Activated naive CD8-positive, alpha-beta T cell (primary cell): ENCODE measurements around the gene TM9SF3.

Source experiments
- H3K27ac Mint-ChIP-seq: one replicate; pipeline ENCODE4 v1.8.0; 2021; ENCODE audit warnings: mixed read lengths
- H3K27me3 Mint-ChIP-seq: one replicate; pipeline ENCODE4 v1.8.0; 2021; ENCODE audit warnings: mixed read lengths
- H3K36me3 Mint-ChIP-seq: one replicate; pipeline ENCODE4 v1.8.0; 2021; ENCODE audit warnings: mixed read lengths
- H3K4me1 Mint-ChIP-seq: one replicate; pipeline ENCODE4 v1.8.0; 2021; ENCODE audit warnings: low read depth, mixed read lengths
- H3K4me3 Mint-ChIP-seq: one replicate; pipeline ENCODE4 v1.8.0; 2021; ENCODE audit warnings: mild to moderate bottlenecking, mixed read lengths
- H3K9me3 Mint-ChIP-seq: one replicate; pipeline ENCODE4 v1.8.0; 2021; ENCODE audit warnings: low read depth, mixed read lengths

The TM9SF3 gene

DNA sequence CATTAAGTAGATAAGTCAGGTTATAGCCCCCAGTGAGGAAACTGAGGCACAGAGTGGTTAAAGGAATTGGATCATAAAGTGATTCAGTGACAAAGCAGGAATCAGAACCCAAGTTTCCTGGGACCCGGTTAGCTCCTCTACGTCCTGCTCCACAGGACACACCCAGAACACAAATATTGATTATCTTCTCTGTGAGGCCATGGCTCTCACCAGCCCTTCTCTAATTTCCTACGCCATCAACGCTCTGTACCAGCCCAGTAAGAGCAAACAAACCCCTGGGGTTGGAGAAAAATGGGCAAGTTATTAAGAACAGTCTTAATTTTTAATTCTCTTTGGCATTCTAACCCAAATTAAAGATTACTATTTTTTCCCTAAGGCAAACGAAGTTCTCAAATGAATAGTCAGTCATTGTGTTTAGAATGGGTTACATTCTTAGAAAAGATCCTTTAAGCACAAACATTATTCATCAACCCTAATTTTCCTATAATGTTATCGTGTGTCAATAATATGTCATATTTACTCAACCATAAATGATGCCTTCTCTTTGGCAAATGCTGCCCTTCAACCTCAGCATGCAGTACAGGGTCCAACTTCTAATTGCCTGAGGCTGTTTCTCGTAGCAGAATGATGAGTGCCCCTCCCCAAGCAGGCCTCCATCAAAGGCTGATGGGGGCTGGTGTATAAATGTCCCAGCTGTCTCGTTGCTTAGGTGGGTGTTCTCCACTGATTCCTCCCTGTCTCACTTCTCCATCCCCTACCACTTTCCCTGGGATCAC lies 25.4 kb upstream of the TM9SF3 start:
- no peaks in the 10 kb centered on the region for H3K9me3 Mint-ChIP-seq
- H3K27me3 Mint-ChIP-seq = no peaks in the 10 kb centered on the region
- H3K36me3 Mint-ChIP-seq = no peaks in the 10 kb centered on the region
- peaks cover 14% of the 10 kb centered on the region for H3K4me1 Mint-ChIP-seq
- H3K4me3 Mint-ChIP-seq = no peak overlapping the region
- H3K27ac Mint-ChIP-seq = no peak overlapping the region

DNA sequence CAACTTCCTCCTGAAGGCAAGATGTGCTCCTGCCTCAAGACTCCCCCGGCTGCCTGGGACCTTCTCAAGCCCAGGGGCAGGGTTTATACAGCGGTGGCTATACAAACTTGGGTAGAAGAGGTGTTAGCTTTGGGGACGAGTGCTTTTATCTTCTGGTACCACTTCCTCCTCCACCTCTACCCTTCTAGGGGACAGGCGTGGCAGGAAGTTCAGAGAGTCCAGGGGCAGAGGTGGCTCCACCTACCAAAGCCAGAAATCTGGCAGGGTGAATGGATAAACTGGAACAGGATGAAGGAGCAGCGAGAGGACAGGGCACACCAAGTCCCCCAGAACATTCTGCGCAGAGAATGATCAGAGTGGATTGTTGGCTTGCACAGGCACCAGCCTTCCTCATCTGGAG lies 24.0 kb upstream of the TM9SF3 start:
- Mint-ChIP-seq H3K9me3 (no peaks in the 10 kb centered on the region), H3K27me3 (no peaks in the 10 kb centered on the region), H3K27ac (no peak overlapping the region), H3K36me3 (no peaks in the 10 kb centered on the region), H3K4me1 (peaks cover 14% of the 10 kb centered on the region), H3K4me3 (no peak overlapping the region)

DNA sequence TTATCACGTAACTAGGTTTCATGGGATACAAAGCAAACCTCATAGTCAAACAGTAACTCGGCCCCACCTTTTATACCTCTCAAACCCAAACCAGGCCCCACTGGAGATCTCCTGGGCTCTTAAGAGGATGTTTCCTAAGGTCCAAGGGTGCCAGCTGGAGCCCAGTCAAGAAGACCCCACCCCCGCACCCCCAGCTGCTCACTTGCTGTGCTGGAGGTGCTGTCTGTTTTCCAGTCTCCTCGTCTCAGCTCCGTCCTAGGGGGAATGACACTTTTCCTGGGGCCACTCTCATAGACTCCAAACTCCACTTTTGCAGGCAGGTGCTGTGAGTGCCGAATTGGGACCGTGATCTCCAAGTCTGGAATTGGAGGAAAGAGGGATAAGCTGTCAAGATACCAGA lies 22.7 kb upstream of the TM9SF3 start:
- Mint-ChIP-seq H3K27me3 (peaks cover 2% of the 10 kb centered on the region), H3K9me3 (no peaks in the 10 kb centered on the region), H3K27ac (no peak overlapping the region), H3K4me3 (no peak overlapping the region), H3K4me1 (peaks cover 14% of the 10 kb centered on the region), H3K36me3 (no peaks in the 10 kb centered on the region)

DNA sequence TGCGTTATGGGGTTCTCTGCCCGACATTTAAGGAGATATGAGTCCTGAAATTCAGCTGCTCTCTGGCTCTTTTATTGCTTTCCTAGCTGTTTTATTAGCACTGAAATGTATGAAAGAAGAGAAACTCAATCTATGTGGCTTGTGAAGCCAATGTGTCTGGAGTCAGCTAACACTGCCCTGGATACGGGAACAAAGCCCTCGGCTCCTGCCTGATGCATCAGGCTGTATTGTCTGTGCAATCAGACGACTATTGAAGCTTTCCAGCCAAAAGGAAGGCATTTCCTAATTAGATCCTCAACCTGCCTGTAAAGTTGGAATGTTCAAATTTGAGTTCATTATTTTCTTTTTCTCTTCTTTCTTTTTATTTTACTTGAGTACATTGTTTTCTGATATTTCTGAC lies 22.0 kb upstream of the TM9SF3 start:
- Mint-ChIP-seq H3K27ac (no peak overlapping the region), H3K27me3 (peaks cover 2% of the 10 kb centered on the region), H3K4me1 (peaks cover 14% of the 10 kb centered on the region), H3K9me3 (no peaks in the 10 kb centered on the region), H3K36me3 (no peaks in the 10 kb centered on the region), H3K4me3 (no peak overlapping the region)

DNA sequence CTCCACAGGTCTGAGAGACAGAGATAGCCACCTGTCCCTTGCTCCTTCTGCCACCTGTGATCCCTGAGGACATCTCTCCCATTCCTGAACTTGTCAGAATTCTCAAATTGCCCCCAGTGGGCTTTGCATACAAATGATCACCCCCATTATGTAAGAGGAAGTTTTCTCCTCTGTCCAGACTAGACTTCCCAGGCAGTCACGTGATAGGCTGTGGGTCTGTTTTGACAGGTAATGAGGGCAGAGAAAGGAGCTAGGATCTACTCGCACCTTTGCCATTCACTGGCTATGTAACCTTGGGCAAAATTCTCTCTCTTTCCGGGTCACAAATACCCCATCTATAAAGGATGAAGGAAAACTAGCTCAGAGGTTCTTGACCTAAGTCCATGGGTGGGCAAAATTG lies 21.4 kb upstream of the TM9SF3 start:
- Mint-ChIP-seq H3K27ac (no peak overlapping the region), H3K4me3 (no peak overlapping the region), H3K4me1 (peaks cover 14% of the 10 kb centered on the region), H3K9me3 (no peaks in the 10 kb centered on the region), H3K27me3 (peaks cover 2% of the 10 kb centered on the region), H3K36me3 (no peaks in the 10 kb centered on the region)

DNA sequence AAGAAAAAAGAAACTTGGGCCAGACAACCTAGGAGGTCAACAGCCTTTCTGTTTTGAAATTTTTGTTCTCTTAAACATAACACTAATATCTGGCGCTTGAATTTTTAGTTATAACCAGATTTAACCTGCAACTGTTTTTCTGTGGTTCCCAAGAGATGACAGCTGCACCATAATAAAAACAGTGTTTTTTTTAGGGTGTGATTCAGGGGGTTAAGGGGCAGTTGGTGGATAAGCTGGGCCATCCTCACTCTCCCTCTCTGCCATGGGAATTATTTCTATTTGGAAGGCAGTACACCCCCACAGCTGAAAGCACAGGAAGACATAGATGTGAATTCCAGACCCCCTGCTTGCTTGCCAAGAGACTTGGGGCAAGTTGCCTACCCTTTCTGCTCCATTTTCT lies 20.1 kb upstream of the TM9SF3 start:
- H3K4me1 Mint-ChIP-seq = peaks cover 14% of the 10 kb centered on the region
- H3K9me3 Mint-ChIP-seq = no peaks in the 10 kb centered on the region
- no peaks in the 10 kb centered on the region for H3K36me3 Mint-ChIP-seq
- no peak overlapping the region for H3K27ac Mint-ChIP-seq
- peaks cover 2% of the 10 kb centered on the region for H3K27me3 Mint-ChIP-seq
- H3K4me3 Mint-ChIP-seq = no peak overlapping the region

DNA sequence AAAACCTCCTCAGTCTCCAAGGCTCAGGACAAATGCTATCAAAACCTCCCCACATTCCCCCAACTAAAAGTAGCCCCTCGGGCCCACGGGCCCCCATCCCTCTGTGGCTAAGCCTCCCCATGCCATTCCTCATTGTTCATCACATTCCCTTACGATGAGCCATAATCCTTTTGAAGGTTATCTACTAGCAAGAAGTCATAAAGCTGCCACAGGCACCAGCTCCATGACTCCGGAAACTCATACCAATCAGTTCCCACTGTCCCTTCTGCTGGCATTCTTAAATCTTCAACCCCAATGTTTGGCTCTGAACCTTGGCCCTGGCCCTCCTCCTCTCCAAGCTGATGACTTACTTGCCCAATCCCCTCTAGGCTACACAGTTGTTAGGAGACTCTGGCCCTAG lies 19.4 kb upstream of the TM9SF3 start:
- H3K4me3 Mint-ChIP-seq = no peak overlapping the region
- no peaks in the 10 kb centered on the region for H3K9me3 Mint-ChIP-seq
- no peaks in the 10 kb centered on the region for H3K36me3 Mint-ChIP-seq
- H3K4me1 Mint-ChIP-seq = peaks cover 12% of the 10 kb centered on the region
- H3K27me3 Mint-ChIP-seq = peaks cover 2% of the 10 kb centered on the region
- no peak overlapping the region for H3K27ac Mint-ChIP-seq

DNA sequence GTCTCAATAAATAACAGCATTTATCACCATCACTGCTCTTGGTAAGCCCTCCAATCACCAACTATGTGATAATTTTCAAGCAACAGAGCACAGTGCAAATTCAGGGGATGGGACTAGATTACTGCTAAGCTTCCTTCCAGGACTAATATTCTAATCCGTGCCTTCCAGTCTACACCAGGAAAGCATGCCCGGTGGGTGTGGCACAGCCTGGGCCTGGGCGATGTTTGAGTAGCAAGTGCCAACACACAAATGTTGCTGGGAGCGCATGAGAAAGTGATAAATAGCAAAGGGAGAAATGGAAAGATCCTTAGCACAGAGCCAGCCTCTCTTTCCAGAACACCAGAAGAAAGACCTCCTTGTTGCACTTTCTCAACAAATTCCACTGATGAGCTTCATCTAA lies 13.5 kb upstream of the TM9SF3 start:
- Mint-ChIP-seq H3K27ac (no peak overlapping the region), H3K36me3 (no peaks in the 10 kb centered on the region), H3K27me3 (no peaks in the 10 kb centered on the region), H3K9me3 (no peaks in the 10 kb centered on the region), H3K4me1 (no peaks in the 10 kb centered on the region), H3K4me3 (no peak overlapping the region)

DNA sequence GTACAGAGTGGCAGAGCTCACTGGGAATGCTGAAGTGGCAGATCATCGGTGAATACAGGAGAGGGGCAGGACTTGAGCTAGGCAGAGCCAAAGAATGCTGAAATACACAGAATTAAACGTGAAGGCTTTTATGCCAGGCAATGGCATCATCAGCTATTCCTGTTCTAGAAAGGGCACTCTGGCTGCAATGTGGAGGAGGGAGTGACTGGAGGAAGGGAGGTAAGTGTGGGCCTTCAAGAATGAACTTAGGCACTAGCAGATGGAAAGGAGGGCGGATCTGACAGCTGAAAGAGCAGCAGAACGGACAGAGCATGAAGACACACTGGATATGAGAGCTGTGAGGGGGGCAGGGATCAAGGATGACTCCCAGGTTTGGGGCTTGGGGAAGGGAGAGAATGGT lies 12.0 kb upstream of the TM9SF3 start:
- Mint-ChIP-seq H3K4me1 (no peaks in the 10 kb centered on the region), H3K9me3 (no peaks in the 10 kb centered on the region), H3K36me3 (no peaks in the 10 kb centered on the region), H3K27me3 (no peaks in the 10 kb centered on the region), H3K4me3 (no peak overlapping the region), H3K27ac (no peak overlapping the region)

DNA sequence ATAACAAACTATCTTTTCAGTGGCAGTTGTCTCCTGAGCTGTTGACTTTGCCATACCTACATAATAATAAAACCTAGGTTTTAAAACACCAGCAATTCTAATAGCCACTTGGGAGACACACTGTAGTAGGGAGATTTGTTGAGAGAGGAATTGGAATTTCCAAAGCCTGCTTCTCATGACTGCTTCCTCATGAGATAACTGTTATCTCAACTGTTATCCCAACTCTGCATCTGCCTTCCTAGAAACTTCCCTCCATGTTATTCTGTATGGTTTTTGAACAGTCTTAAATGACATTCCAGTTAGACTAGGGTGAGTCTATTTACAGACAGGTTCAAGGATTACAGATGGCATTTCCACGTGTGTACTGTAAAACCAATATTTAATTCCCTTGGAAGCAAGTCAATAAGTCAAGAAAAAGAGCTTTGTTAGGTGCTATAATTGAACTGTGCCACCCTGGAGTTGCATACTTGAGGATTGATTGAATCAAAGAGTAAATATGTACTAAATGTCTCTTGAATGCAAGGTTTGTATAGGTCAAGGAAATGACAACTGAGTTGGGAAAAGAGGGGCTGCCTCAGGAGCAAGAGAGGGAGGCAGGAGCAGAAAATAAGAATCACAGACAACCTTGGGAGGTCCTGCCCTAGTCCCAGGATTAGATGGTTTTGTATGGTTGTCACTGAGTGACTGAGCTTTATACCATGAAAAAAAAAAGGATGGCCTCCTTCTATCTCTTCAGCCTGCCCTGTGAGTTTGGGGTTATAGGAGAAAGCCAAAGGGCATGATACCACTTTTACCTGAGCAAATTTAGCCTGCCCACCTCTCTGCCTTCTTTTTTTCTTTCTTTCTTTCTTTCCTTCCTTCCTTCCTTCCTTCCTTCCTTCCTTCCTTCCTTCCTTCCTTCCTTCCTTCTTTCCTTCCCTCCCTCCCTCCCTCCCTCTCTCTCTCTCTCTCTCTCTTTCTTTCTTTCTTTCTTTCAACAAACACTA lies 9.9 kb upstream of the TM9SF3 start:
- H3K4me1 Mint-ChIP-seq = peaks cover 5% of the 10 kb centered on the region
- H3K9me3 Mint-ChIP-seq = no peaks in the 10 kb centered on the region
- H3K27me3 Mint-ChIP-seq = no peaks in the 10 kb centered on the region
- H3K36me3 Mint-ChIP-seq = no peaks in the 10 kb centered on the region
- no peak overlapping the region for H3K27ac Mint-ChIP-seq
- no peak overlapping the region for H3K4me3 Mint-ChIP-seq

DNA sequence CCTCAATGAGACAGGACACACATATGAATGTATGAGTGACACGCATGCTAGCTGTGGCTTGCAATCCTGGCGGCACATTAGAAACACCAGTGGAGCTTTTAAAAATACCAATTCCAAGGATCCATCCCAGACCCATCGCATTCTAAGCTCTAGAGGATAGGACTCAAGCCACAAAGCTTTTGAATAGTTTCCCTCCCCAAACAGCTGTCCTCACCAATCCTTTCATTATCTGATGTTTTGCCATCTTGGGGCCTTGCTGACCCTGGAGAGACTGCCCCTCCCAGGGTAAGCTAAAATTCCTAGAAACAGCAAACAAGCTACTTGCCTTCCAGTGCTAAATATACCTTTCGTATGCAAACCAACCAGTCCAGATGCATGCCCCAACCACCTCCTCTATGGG lies 8.9 kb upstream of the TM9SF3 start:
- H3K4me1 Mint-ChIP-seq = peaks cover 8% of the 10 kb centered on the region
- H3K36me3 Mint-ChIP-seq = no peaks in the 10 kb centered on the region
- H3K27ac Mint-ChIP-seq = no peak overlapping the region
- H3K27me3 Mint-ChIP-seq = no peaks in the 10 kb centered on the region
- no peaks in the 10 kb centered on the region for H3K9me3 Mint-ChIP-seq
- no peak overlapping the region for H3K4me3 Mint-ChIP-seq

DNA sequence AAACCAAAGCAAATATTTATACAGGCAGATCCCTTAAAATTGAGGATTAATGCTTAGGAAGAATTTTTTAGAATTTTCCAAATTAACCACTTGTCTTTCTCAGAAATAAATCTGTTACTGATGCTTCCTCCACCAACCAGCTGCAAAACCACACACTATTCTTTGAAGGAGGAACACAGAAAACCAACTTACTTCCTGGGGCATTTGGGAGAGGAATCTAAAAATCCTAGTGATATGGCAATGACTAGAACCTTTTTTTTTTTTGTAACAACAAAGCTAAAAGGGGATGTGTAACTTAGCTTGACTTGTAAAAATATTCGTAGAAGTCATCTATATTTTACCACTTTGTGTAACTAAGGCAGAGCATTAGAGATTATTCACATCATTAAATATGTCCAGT lies 5.1 kb upstream of the TM9SF3 start:
- H3K4me1 Mint-ChIP-seq = peaks cover 10% of the 10 kb centered on the region
- H3K27me3 Mint-ChIP-seq = no peaks in the 10 kb centered on the region
- no peaks in the 10 kb centered on the region for H3K9me3 Mint-ChIP-seq
- H3K36me3 Mint-ChIP-seq = no peaks in the 10 kb centered on the region
- H3K4me3 Mint-ChIP-seq = no peak overlapping the region
- H3K27ac Mint-ChIP-seq = no peak overlapping the region

DNA sequence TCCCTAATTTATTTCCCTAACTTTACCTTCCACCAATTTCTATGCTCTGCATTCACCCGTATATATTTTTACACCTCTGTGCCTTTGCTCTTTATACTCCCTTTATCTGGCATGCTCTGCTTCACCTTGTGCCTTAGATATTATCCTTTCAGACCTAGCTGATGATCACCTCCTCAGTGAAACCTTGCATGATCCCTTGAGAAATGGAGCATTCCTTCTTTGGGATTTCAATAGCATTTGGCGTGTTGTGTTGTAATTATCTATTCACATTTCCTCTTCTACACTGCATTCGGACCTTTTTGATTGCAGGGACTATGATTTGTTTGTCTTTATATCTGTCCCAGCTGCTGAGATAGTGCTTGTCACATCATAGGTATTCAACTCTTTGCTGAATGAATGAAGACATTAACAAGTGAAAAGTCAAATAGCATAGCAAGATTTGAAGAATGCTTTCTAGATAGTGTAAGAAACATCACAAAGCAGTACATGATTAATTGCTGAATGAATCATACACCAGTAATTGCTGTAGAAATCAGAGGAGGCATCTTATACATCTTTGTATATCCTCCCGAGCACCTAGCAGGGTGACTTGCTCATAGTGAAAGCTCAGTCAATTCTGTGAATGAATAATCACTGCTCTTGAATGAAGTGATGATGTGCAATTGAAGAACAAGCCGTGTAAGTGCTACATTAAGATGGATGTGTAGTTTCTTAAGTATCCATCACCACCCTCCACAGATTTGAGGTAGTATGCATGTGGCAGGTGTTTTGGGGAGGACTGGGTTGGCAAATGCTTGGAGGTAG lies 2.0 kb upstream of the TM9SF3 start:
- Mint-ChIP-seq H3K36me3 (peaks cover 4% of the 10 kb centered on the region), H3K27ac (no peak overlapping the region), H3K9me3 (no peaks in the 10 kb centered on the region), H3K4me1 (peaks cover 27% of the 10 kb centered on the region), H3K27me3 (no peaks in the 10 kb centered on the region), H3K4me3 (no peak overlapping the region)

DNA sequence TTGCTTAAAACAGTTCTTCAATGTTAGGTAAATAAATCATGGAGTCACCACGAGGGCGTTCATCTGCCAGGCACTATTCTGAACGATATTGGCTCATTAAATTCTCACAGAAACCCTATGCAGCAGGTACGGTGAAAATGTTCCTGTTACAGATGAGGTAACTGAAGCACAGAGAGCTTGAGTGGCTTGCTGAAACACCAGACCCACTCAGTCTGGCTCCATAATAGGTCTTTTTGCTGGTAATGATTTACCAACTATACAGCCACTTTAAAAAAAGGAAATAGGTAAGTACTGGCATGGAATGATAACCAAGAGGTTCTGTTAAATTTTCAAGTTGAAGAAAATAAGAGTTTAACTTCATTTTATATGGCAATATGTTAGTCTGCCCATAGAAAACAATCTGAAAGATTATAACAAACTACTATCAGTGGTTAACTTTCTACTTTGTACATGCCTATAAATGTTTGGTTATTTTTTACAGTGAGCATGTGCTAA lies 1.3 kb upstream of the TM9SF3 start:
- no peak overlapping the region for H3K4me3 Mint-ChIP-seq
- H3K27me3 Mint-ChIP-seq = no peaks in the 10 kb centered on the region
- H3K27ac Mint-ChIP-seq = no peak overlapping the region
- H3K4me1 Mint-ChIP-seq = peaks cover 34% of the 10 kb centered on the region
- peaks cover 4% of the 10 kb centered on the region for H3K36me3 Mint-ChIP-seq
- no peaks in the 10 kb centered on the region for H3K9me3 Mint-ChIP-seq
